Measurements from ENCODE around the gene METTL13.

METTL13 gene

GRCh38 chr1:171817511-171818265 lies 36.2 kb downstream of the METTL13 start:
- no peak overlapping the region for H3K4me3 ChIP-seq (ENCODE audit: low read length in 2 of 2)
- no peaks in the 10 kb centered on the region for H3K9me3 ChIP-seq (ENCODE audit: control insufficient read depth in 2 of 2, low read length in 2 of 2)
- no peak overlapping the region for H3K27ac ChIP-seq (ENCODE audit: low read length)
- H3K36me3 ChIP-seq (ENCODE audit: control insufficient read depth in 2 of 2, insufficient read depth in 2 of 2, low read length in 2 of 2) = no peaks in the 10 kb centered on the region
- no peak overlapping the region for H3K9ac ChIP-seq (ENCODE audit: low read length in 2 of 2)
- H3K4me1 ChIP-seq (ENCODE audit: control insufficient read depth, insufficient read depth, low read length) = no peaks in the 10 kb centered on the region
- H3K27me3 ChIP-seq (ENCODE audit: control insufficient read depth in 1 of 2, insufficient read depth in 2 of 2, low read length in 2 of 2) = no peaks in the 10 kb centered on the region

DNA sequence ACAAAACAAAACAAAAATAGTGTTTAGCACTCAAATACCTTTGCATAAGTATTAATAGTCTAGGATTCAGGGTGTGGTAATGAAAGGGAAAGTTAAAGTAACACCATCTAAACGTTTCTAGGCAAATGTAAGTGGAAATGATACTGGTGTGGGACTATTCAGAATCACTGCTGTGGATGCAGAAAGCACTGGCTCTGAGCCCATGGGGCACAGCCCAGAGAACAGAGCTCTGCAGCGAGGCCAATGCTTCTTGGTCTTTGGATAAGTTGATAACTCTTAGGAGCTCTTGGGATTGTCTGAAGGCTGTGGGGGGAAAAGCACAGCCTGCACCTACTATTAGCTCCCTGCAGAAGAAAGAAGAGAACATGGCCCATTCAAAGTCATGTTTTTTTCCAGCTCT lies 38.5 kb downstream of the METTL13 start:
- no peaks in the 10 kb centered on the region for H3K9me3 ChIP-seq (ENCODE audit: control insufficient read depth in 2 of 2, low read length in 2 of 2)
- no peaks in the 10 kb centered on the region for H3K4me1 ChIP-seq (ENCODE audit: control insufficient read depth, insufficient read depth, low read length)
- H3K9ac ChIP-seq (ENCODE audit: low read length in 2 of 2) = no peak overlapping the region
- H3K36me3 ChIP-seq (ENCODE audit: control insufficient read depth in 2 of 2, insufficient read depth in 2 of 2, low read length in 2 of 2) = no peaks in the 10 kb centered on the region
- H3K27ac ChIP-seq (ENCODE audit: low read length) = no peak overlapping the region
- H3K27me3 ChIP-seq (ENCODE audit: control insufficient read depth in 1 of 2, insufficient read depth in 2 of 2, low read length in 2 of 2) = no peaks in the 10 kb centered on the region
- H3K4me3 ChIP-seq (ENCODE audit: low read length in 2 of 2) = no peak overlapping the region

DNA sequence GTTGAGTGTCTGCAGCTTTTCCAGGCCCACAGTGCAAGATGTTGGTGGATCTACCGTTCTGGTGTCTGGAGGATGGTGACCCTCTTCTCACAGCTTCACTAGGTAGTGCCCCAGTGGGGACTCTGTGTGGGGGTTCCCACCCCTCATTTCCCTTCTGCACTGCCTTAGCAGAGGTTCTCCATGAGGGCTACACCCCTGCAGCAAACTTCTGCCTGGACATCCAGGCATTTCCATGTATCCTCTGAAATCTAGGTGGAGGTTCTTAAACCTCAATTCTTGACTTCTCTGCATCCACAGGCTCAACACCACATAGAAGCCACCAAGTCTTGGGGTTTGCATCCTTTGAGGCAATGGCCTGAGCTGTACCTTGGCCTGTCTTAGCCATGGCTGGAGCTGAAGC lies 45.5 kb downstream of the METTL13 start:
- Histone ChIP-seq H3K4me1 (ENCODE audit: control insufficient read depth, insufficient read depth, low read length) (no peaks in the 10 kb centered on the region), H3K9ac (ENCODE audit: low read length in 2 of 2) (no peak overlapping the region), H3K27me3 (ENCODE audit: control insufficient read depth in 1 of 2, insufficient read depth in 2 of 2, low read length in 2 of 2) (no peaks in the 10 kb centered on the region), H3K9me3 (ENCODE audit: control insufficient read depth in 2 of 2, low read length in 2 of 2) (peaks cover 0 to 2% of the 10 kb centered on the region in 2 donors), H3K36me3 (ENCODE audit: control insufficient read depth in 2 of 2, insufficient read depth in 2 of 2, low read length in 2 of 2) (no peaks in the 10 kb centered on the region), H3K4me3 (ENCODE audit: low read length in 2 of 2) (no peak overlapping the region), H3K27ac (ENCODE audit: low read length) (no peak overlapping the region)

GRCh38 chr1:171828794-171829193 lies 47.3 kb downstream of the METTL13 start:
- Histone ChIP-seq H3K9ac (ENCODE audit: low read length in 2 of 2) (no peak overlapping the region), H3K27ac (ENCODE audit: low read length) (no peak overlapping the region), H3K4me3 (ENCODE audit: low read length in 2 of 2) (no peak overlapping the region), H3K9me3 (ENCODE audit: control insufficient read depth in 2 of 2, low read length in 2 of 2) (peaks cover 0 to 2% of the 10 kb centered on the region in 2 donors), H3K36me3 (ENCODE audit: control insufficient read depth in 2 of 2, insufficient read depth in 2 of 2, low read length in 2 of 2) (no peaks in the 10 kb centered on the region), H3K27me3 (ENCODE audit: control insufficient read depth in 1 of 2, insufficient read depth in 2 of 2, low read length in 2 of 2) (no peaks in the 10 kb centered on the region), H3K4me1 (ENCODE audit: control insufficient read depth, insufficient read depth, low read length) (no peaks in the 10 kb centered on the region)

GRCh38 chr1:171833091-171833825 lies 51.8 kb downstream of the METTL13 start:
- no peaks in the 10 kb centered on the region for H3K27me3 ChIP-seq (ENCODE audit: control insufficient read depth in 1 of 2, insufficient read depth in 2 of 2, low read length in 2 of 2)
- no peak overlapping the region for H3K9ac ChIP-seq (ENCODE audit: low read length in 2 of 2)
- H3K9me3 ChIP-seq (ENCODE audit: control insufficient read depth in 2 of 2, low read length in 2 of 2) = peaks cover 0 to 1% of the 10 kb centered on the region in 2 donors
- H3K36me3 ChIP-seq (ENCODE audit: control insufficient read depth in 2 of 2, insufficient read depth in 2 of 2, low read length in 2 of 2) = no peaks in the 10 kb centered on the region
- no peaks in the 10 kb centered on the region for H3K4me1 ChIP-seq (ENCODE audit: control insufficient read depth, insufficient read depth, low read length)
- H3K4me3 ChIP-seq (ENCODE audit: low read length in 2 of 2) = no peak overlapping the region
- H3K27ac ChIP-seq (ENCODE audit: low read length) = no peak overlapping the region

DNA sequence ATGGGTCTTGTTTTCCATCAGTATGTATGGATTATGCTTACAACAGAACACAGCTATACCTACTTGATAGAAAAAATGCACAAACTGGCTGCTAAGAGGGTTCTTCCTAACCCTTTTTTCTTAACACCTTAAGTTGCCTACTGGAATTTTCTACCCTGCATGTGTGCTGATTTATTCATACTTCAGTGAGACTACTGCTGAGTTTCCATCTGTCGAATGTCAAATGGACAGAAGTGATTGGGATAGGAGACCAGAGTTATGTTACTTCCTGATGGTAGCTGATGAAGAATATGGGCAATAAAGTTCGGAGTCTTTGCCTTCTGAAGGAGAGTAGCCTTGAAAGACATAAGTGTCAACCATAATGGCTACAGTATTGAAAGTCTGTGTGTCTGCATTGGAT lies 53.4 kb downstream of the METTL13 start:
- no peak overlapping the region for H3K9ac ChIP-seq (ENCODE audit: low read length in 2 of 2)
- H3K27me3 ChIP-seq (ENCODE audit: control insufficient read depth in 1 of 2, insufficient read depth in 2 of 2, low read length in 2 of 2) = no peaks in the 10 kb centered on the region
- H3K4me1 ChIP-seq (ENCODE audit: control insufficient read depth, insufficient read depth, low read length) = no peaks in the 10 kb centered on the region
- H3K9me3 ChIP-seq (ENCODE audit: control insufficient read depth in 2 of 2, low read length in 2 of 2) = no peaks in the 10 kb centered on the region
- H3K4me3 ChIP-seq (ENCODE audit: low read length in 2 of 2) = no peak overlapping the region
- no peaks in the 10 kb centered on the region for H3K36me3 ChIP-seq (ENCODE audit: control insufficient read depth in 2 of 2, insufficient read depth in 2 of 2, low read length in 2 of 2)
- H3K27ac ChIP-seq (ENCODE audit: low read length) = no peak overlapping the region

DNA sequence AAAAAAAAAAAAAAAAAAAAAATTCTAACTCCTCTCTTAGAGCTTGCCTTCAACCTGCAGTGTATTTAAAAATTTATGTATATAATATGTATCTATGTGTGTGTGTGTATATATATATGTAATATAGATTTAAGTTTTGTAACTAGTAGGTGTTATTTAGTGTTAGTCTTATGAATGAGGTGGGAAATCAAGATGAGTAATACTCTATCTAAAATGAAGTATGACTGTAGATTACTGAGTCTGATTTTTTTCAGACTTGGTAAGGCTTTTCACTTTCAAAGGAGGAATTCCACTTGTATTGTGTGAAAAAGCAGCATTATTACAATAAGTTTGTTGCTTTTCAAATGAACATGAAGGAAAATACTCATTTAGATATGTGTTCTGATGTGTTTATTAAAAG lies 54.4 kb downstream of the METTL13 start:
- H3K4me3 ChIP-seq (ENCODE audit: low read length in 2 of 2) = no peak overlapping the region
- peaks cover 3% of the 10 kb centered on the region for H3K4me1 ChIP-seq (ENCODE audit: control insufficient read depth, insufficient read depth, low read length)
- no peaks in the 10 kb centered on the region for H3K9me3 ChIP-seq (ENCODE audit: control insufficient read depth in 2 of 2, low read length in 2 of 2)
- no peak overlapping the region for H3K9ac ChIP-seq (ENCODE audit: low read length in 2 of 2)
- no peaks in the 10 kb centered on the region for H3K36me3 ChIP-seq (ENCODE audit: control insufficient read depth in 2 of 2, insufficient read depth in 2 of 2, low read length in 2 of 2)
- no peak overlapping the region for H3K27ac ChIP-seq (ENCODE audit: low read length)
- no peaks in the 10 kb centered on the region for H3K27me3 ChIP-seq (ENCODE audit: control insufficient read depth in 1 of 2, insufficient read depth in 2 of 2, low read length in 2 of 2)

GRCh38 chr1:171841050-171841910 lies 59.8 kb downstream of the METTL13 start, which contains the start of gene DNM3:
Gene DNM3 (plus strand): TSS chr1:171841498. CDS start chr1:171841657, 159 bp downstream.
- H3K27ac ChIP-seq (ENCODE audit: low read length) = peak within 1 kb of the TSS; percentile 26
- no peaks in the 10 kb centered on the region for H3K27me3 ChIP-seq (ENCODE audit: control insufficient read depth in 1 of 2, insufficient read depth in 2 of 2, low read length in 2 of 2)
- H3K9me3 ChIP-seq (ENCODE audit: control insufficient read depth in 2 of 2, low read length in 2 of 2) = no peaks in the 10 kb centered on the region
- peak within 1 kb of the TSS; percentile 56 to 62 for H3K9ac ChIP-seq (ENCODE audit: low read length in 2 of 2)
- peaks cover 9% of the 10 kb centered on the region for H3K4me1 ChIP-seq (ENCODE audit: control insufficient read depth, insufficient read depth, low read length)
- H3K36me3 ChIP-seq (ENCODE audit: control insufficient read depth in 2 of 2, insufficient read depth in 2 of 2, low read length in 2 of 2) = no peaks in the 10 kb centered on the region
- H3K4me3 ChIP-seq (ENCODE audit: low read length in 2 of 2) = peak within 1 kb of the TSS; percentile 54 to 89

GRCh38 chr1:171841931-171842761 lies 60.7 kb downstream of the METTL13 start:
- Histone ChIP-seq H3K9ac (ENCODE audit: low read length in 2 of 2) (peak overlapping the region; percentile 13 to 58), H3K4me3 (ENCODE audit: low read length in 2 of 2) (peak overlapping the region; percentile 54 to 89), H3K27me3 (ENCODE audit: control insufficient read depth in 1 of 2, insufficient read depth in 2 of 2, low read length in 2 of 2) (no peaks in the 10 kb centered on the region), H3K36me3 (ENCODE audit: control insufficient read depth in 2 of 2, insufficient read depth in 2 of 2, low read length in 2 of 2) (no peaks in the 10 kb centered on the region), H3K27ac (ENCODE audit: low read length) (no peak overlapping the region), H3K4me1 (ENCODE audit: control insufficient read depth, insufficient read depth, low read length) (peaks cover 9% of the 10 kb centered on the region), H3K9me3 (ENCODE audit: control insufficient read depth in 2 of 2, low read length in 2 of 2) (no peaks in the 10 kb centered on the region)

- Histone ChIP-seq H3K9me3 (ENCODE audit: control insufficient read depth in 2 of 2, low read length in 2 of 2) (no peaks in the 10 kb centered on the region), H3K4me3 (ENCODE audit: low read length in 2 of 2) (no peak overlapping the region), H3K27ac (ENCODE audit: low read length) (no peak overlapping the region), H3K9ac (ENCODE audit: low read length in 2 of 2) (no peak overlapping the region), H3K36me3 (ENCODE audit: control insufficient read depth in 2 of 2, insufficient read depth in 2 of 2, low read length in 2 of 2) (no peaks in the 10 kb centered on the region), H3K27me3 (ENCODE audit: control insufficient read depth in 1 of 2, insufficient read depth in 2 of 2, low read length in 2 of 2) (no peaks in the 10 kb centered on the region), H3K4me1 (ENCODE audit: control insufficient read depth, insufficient read depth, low read length) (peaks cover 9% of the 10 kb centered on the region)
Measured at GRCh38 chr1:171844381-171844780, 62.9 kb downstream of the METTL13 start.
